ENCODE data around the gene SEL1L3. TPM values are rescaled to one million over a fixed set of nuclear protein-coding genes. Genes with fewer than 3 reads are reported as not detected.

Gene SEL1L3
- total RNA-seq, 1 experiment from 2014 or later = 48.3 TPM

DNA sequence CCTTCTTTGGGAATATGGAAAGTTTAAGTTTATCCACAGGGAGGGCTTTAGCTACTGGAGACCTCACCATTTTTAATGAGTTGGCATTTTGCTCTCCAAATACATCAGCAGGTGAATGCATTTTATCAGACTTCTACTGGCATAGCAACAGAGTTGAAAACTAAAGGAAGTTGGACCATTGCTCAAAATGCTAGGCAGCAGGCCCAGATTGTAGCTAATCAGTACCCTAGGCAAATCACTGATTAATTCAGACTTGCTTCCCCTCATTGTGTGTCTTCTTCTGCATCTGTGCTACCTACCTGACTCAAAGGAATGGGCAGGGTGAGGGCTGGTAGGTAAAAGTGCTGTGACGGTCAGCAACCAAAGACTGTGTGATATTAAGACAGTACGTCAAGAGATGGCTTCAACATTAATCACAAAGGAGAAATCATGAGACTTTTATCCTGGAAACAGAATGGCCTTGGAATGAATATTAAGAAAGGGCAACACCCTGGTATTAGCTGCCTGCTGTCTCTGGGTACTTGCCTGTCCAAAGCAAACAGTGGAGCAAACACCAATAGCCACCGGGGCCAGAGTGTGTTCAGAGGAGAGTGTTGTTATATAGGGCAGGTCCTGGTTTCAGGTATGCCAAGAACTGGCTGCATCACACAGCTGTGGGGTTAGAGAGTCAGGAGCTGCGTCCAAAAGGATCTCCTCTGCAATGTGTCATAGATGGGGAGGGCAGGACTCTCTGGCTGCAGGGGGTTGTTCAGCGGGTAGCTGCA, 34.2 kb upstream of the SEL1L3 start:
- Histone ChIP-seq H2BK15ac (ENCODE audit: low read depth, low read length) (no peak overlapping the region), H4K20me1 (ENCODE audit: control insufficient read depth, insufficient read depth, insufficient read length) (no peaks in the 10 kb centered on the region), H3K27me3 (ENCODE audit: insufficient read depth, low read length) (no peaks in the 10 kb centered on the region), H3K14ac (ENCODE audit: insufficient read depth, low read length) (no peak overlapping the region), H3K23ac (ENCODE audit: insufficient read length, low read depth, low read length) (no peak overlapping the region), H3T11ph (ENCODE audit: low read length) (no peak overlapping the region), H2BK20ac (ENCODE audit: low read depth, low read length, poor library complexity, severe bottlenecking) (no peak overlapping the region), H3K9ac (ENCODE audit: extremely low read depth, insufficient read length, low read length) (no peak overlapping the region), H3K56ac (ENCODE audit: insufficient read length, low read depth, low read length) (no peak overlapping the region), H2AK5ac (ENCODE audit: insufficient read length, low read length) (no peak overlapping the region), H2BK120ac (ENCODE audit: low read depth, low read length, poor library complexity, severe bottlenecking) (no peak overlapping the region), H3K4me1 (ENCODE audit: insufficient read depth, low read length) (peaks cover 2% of the 10 kb centered on the region; the same call in 1 of the 2 replicates), H3K18ac (ENCODE audit: insufficient read length, low read depth, low read length) (no peak overlapping the region), H4K8ac (replicated peaks; ENCODE audit: insufficient read length, low read depth, low read length) (no peak overlapping the region), H3K9me3 (ENCODE audit: control insufficient read depth, low read depth, low read length) (no peaks in the 10 kb centered on the region), H2BK12ac (ENCODE audit: insufficient read length, low read depth, low read length) (no peak overlapping the region), H3K4me2 (ENCODE audit: insufficient read depth, insufficient read length, low read length) (no peak overlapping the region), H3K27ac (ENCODE audit: insufficient read length, low read depth, low read length) (no peak overlapping the region), H4K91ac (ENCODE audit: insufficient read length, low read depth, low read length) (no peak overlapping the region), H3K23me2 (ENCODE audit: insufficient read length, low read depth, low read length, poor library complexity, severe bottlenecking) (no peaks in the 10 kb centered on the region), H2BK5ac (ENCODE audit: insufficient read length, low read length) (no peak overlapping the region), H3K79me1 (ENCODE audit: insufficient read depth, low read depth, low read length, poor library complexity, severe bottlenecking) (no peaks in the 10 kb centered on the region), H3K79me2 (ENCODE audit: insufficient read depth, low read length) (no peaks in the 10 kb centered on the region), H3K4ac (ENCODE audit: low read depth, low read length) (no peak overlapping the region), H4K5ac (ENCODE audit: insufficient read length, low read depth, low read length) (no peak overlapping the region), H2AFZ (ENCODE audit: low read length) (no peak overlapping the region)
- H3K36me3 Mint-ChIP-seq (ENCODE audit: insufficient read depth in 1 of 3, low read depth in 3 of 3) = no peaks in the 10 kb centered on the region
- no peaks in the 10 kb centered on the region for H3K9me3 Mint-ChIP-seq
- no peak overlapping the region for H3K4me3 Mint-ChIP-seq
- TF ChIP-seq, protein P1, sequence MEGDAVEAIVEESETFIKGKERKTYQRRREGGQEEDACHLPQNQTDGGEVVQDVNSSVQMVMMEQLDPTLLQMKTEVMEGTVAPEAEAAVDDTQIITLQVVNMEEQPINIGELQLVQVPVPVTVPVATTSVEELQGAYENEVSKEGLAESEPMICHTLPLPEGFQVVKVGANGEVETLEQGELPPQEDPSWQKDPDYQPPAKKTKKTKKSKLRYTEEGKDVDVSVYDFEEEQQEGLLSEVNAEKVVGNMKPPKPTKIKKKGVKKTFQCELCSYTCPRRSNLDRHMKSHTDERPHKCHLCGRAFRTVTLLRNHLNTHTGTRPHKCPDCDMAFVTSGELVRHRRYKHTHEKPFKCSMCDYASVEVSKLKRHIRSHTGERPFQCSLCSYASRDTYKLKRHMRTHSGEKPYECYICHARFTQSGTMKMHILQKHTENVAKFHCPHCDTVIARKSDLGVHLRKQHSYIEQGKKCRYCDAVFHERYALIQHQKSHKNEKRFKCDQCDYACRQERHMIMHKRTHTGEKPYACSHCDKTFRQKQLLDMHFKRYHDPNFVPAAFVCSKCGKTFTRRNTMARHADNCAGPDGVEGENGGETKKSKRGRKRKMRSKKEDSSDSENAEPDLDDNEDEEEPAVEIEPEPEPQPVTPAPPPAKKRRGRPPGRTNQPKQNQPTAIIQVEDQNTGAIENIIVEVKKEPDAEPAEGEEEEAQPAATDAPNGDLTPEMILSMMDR (conservative IDR thresholded peaks at IDR 0.05) = no peak
- H3K27ac Mint-ChIP-seq = no peak overlapping the region
- peaks cover 12 to 15% of the 10 kb centered on the region in 2 experiments for H3K4me1 Mint-ChIP-seq
- no CpG with 5 or more reads among the region's 5 CpGs for WGBS (ENCODE audit: extremely low coverage, insufficient read length, low lambda C conversion rate)
- H3K27me3 Mint-ChIP-seq (ENCODE audit: low read depth) = no peaks in the 10 kb centered on the region; the same call in 1 of the 2 replicates
- DNase-seq = no peak

Measured in H9 (cell line).